Skin of body (tissue), 2 donors: Measurements from ENCODE around the gene CSTPP1. TPM values are rescaled to one million over a fixed set of nuclear protein-coding genes. Genes with fewer than 3 reads are reported as not detected.

ENCODE experiments used
- DNase-seq: peaks from one replicate; lab custom pipeline; 2025; lab: John Stamatoyannopoulos, UW
- total RNA-seq: library from RNA; depleted of rRNA; stranded (reverse); fragments of >200 nt; gene quantifications from one replicate; pipeline ENCODE4 v1.2.3, GENCODE V29; 2014

CSTPP1 gene
- total RNA-seq, 1 donor from 2014 or later = 20.7 TPM

DNA sequence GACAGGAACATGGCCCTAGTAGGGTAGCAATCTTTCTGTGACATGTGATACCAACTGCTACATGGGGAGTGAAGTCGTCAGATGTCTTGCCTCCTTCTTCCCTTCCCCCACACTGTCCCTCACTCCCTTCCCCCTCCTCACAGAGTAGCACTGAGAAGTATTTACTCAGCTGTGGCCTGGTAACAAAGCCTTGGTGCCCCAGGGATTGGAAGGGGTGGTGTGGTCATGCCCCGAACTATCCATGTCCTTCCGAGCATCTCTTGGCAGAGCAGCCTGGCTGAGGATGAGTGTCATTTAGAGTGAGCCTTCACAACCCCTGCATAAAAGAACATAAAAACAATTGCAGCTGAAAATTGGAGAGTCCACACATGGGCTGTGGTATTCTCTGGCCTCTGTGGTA lies 194.0 kb downstream of the CSTPP1 start:
- DNase-seq = no peak

DNA sequence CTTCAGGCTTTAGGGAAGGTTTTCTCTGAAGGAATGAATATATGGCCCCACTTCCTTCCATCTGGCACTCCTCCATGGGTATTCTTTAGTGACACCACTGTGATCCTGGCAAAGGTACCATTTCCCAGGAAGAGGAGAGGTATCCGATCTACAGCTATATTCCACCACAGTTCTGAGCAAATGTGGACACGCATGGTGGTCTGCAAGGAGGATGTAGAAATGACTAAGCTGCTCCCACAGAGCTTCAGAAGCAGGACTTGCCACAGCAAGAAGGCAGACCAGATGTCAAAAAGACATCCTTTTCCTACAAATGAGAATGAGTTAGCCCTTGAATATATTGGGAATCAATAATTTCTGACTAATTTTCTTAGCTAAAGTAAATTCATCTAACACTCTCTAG lies 194.6 kb downstream of the CSTPP1 start:
- no peak for DNase-seq

DNA sequence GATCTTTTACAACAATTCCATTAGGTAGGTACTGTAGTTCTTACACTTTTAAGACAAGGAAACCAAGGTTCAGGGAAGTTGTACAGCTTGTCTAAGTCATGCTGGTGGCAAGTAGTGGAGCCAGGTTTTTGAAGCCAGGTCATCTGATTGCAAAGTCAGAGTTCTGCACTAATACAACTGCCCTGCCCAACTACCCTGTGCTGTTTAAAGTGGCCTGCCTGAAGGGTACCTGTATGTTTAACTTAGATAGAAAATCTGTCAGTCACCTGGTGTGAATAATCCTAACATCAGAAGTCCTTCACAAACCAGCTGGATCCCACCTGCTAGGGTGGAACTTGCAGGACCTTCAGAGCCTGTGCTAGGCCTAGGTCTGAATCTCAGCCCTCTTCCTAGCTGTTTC lies 195.9 kb downstream of the CSTPP1 start:
- DNase-seq = no peak

DNA sequence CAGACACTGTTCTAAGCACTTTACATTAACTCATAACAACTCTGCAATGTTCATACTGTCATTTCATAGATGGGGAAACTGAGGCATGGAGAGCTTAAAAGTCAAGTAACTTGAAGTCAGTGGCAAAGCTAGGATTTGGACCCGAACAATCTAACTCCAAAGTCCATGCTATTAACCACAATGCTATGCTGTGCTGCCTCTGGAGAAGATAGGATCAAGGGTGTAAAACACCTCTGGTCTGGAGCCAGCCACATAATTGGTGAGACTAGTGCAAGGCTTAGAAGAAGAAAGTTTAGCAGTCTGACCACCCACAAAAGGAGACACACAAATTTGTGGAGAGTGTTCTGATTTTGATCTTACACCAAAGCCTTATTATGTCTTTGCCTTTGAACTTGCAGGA lies 196.4 kb downstream of the CSTPP1 start:
- no peak for DNase-seq

DNA sequence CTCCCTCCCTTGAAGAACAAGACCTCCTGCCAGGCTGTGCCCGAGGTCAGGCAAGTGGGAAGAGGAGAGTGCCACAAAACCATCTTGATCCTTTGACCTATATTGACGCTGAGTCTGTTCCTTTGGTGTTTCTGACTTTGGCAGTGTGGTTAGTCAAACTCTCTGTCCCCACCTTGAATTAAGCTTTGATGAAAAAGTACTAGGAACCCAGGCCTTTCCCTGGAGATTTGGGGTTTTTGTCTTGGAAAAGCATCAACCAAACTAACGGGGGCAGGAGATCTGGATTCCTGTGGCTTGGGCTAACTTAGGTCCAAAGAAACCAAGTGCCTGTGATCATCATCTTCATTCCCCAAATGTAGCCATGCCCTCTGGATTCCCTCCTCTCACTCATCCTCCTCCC lies 199.8 kb downstream of the CSTPP1 start:
- DNase-seq = no peak

DNA sequence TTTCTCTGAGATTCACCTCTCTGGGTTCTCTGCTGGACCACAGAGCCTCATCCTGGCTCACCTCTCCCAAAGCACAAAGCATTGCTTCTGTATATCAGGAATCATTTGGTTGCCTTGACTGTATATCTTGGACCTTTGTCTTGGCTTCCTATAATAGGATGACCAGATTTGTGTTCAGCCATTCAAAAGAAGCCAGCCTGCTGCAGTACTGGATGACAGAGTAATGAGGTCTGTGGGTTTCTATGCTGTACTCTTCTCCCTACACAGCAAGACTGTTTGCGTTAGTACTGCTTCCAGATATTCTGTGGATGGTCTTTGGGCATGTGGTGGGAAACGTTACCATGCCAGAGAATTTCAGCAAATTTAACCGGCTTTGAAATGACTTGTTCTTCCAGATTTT lies 200.4 kb downstream of the CSTPP1 start:
- no peak for DNase-seq

DNA sequence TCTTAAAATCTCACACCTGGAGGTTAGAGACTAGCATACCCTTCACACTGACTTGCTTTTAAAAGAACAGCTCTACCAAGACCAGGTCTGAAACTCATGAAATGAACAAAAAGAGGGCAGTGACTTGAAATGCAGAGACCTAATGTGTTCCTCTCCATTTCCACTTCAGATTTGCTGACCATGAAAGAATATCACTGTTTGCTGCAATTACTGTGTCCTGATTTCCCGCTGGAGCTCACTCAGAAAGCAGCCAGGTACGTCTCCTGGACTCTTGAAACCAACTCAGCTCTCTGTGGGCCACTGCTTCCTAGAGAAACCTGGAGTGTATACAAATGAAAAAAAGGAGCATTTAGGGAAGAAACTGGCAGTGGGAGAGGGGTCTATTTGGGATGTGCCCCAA lies 200.9 kb downstream of the CSTPP1 start:
- no peak for DNase-seq

DNA sequence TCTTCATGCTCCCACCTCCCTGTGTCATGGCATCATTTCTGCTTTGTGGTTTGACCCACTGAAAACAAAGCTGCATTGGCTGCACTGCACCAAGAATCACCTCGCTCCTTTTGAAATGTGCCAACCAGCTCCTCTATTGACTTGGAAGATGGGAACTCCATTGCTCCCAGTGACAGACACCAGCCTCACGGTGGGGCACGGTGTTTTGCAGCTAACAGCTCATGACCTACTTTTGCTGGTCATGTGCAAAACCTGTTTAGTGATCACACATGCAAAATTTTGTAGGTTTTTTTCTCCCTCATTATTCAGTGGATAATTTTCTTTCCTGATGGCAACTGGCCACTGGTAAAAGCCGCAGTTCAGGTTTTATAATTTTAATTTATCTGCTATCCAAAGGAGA lies 203.3 kb downstream of the CSTPP1 start:
- DNase-seq = no peak

DNA sequence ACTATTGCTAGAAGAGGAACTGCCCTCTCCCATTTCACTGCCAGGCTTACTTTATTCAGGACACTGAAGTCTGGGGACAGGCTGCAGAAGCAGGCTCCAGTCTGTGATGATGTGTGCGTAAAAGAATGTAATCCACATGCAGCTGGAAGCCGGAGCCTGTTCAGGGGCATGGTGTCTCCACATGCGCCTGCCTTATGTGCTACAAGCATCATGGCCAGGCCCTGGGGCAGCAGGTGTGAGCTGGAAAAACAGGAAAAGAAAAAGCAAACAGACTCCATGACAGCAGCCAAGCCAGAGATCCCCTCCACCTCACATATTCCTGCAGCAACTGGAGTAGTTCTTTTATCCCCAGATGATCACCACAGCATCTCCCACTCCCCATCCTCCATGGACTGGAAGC lies 206.8 kb downstream of the CSTPP1 start:
- DNase-seq = peak; percentile 96

DNA sequence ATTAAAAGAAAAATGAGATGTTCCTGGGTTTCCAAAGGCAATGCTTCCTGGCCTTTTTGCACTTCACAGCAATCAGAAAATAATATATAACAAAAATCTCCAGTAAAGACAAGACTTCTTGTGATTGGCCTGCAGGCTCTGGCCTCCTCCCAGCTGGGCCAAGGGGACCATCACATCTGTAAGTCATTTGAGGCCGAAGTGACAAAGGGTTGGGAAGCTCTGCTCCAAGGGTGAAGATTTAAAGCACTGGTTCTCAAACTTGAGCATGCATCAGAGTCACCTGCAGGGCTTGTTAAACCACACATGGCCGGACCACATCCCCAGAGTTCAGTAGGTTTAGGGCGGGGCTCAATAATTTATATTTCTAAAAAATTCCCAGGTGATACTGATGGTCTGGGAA lies 208.0 kb downstream of the CSTPP1 start:
- peak; percentile 31 for DNase-seq

DNA sequence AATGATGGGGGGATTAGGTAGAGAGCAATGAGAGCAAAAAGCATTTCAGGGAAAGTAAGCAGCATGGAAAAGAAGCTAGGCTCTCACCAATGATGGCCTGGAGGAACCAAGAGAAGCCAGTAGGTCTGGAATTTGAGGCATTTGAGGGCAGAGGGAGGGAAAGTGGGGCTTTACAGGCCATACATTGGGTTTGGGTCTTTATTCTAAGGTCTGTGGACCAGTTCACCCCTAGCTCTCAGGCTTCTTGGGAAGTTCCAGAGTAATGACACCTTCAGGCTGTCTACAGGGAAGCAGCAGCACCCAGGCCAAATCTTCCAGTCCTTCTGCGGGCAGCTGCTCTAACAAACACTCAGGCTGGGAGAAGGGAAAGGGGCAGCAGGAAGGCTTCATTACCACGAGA lies 210.7 kb downstream of the CSTPP1 start:
- DNase-seq = no peak

DNA sequence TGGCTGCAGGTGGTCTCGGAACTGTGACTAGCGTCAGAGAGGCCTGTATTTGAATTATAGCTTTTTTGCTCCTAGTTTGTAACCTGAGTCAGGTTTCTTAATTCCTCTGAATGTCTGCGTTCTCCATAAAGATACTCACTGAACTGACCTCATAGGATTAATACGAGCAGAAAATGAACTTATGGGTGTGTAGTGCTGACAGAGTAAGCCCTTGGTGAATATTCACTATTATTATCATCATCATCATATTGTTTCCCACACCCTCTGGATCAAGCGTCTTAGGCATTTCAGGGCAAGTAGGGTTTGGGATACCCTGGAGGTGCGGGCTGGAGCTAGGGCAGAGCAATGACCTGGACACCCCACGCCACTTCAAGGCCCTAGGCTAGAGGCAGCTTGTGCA lies 211.1 kb downstream of the CSTPP1 start:
- no peak for DNase-seq

DNA sequence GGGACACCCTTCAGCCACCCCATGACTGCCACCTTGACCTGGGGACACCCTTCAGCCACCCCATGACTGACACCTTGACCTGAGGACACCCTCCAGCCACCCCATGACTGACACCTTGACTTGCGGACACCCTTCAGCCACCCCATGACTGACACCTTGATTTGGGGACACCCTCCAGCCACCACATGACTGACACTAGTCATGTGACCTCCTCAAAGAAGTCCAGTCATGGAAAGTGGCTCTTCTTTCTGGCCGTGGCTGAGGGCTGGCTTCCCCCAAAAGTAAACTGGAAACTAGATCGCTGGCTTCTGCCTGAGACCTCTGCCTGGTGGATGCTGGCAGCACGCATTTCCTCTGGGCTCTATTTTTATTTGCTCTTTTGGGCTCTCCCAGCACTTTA lies 211.7 kb downstream of the CSTPP1 start:
- DNase-seq = no peak

DNA sequence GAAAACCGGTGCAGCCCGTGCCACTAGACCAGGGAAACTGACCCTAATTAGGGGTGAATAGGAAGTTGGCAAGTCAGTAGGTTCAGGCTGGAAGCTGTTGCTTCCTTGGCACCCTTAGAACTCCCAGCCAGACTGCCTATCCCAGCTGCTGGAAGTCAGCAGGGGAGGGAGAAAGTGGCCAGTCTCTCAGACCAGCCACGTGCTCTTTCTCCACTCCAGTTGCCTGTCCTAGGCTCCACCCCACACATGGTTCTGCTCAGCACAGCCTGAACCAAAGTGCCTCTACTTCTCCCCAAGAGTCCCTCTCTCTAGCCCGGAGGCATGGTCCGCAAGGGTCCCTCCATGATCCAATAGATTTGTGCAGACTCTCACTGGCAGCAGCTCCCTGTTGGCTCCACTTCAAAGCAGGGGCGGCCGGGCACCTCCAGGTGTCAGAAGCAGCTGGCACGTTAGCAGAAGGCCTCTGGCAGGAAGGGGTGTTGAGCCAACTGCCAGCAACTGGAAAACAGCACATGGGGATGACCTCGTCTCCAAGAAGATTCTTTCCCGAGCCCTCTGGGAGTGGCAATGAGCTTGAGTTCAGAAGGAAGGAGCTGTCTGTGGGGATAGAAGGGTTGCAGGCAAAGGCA lies 212.5 kb downstream of the CSTPP1 start:
- DNase-seq = no peak

DNA sequence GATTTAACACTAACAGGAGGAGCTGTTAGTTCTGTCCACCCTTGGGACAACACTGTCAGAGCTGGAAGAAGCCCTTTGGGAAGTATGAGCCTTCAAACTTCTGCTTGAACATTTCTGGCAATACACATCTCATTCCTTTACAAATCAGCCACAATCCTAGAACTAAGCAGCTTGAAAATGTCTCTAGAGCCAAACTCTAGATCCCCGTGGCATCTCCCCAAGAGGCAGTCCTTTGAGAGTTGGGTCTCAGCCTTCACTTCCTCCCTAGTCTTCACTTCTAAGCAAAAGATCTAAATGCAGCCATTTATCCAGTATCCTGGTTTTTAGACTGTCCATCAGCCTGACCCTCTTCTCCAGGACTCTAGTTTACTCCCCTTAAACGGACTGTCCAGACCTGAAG lies 213.2 kb downstream of the CSTPP1 start:
- no peak for DNase-seq

DNA sequence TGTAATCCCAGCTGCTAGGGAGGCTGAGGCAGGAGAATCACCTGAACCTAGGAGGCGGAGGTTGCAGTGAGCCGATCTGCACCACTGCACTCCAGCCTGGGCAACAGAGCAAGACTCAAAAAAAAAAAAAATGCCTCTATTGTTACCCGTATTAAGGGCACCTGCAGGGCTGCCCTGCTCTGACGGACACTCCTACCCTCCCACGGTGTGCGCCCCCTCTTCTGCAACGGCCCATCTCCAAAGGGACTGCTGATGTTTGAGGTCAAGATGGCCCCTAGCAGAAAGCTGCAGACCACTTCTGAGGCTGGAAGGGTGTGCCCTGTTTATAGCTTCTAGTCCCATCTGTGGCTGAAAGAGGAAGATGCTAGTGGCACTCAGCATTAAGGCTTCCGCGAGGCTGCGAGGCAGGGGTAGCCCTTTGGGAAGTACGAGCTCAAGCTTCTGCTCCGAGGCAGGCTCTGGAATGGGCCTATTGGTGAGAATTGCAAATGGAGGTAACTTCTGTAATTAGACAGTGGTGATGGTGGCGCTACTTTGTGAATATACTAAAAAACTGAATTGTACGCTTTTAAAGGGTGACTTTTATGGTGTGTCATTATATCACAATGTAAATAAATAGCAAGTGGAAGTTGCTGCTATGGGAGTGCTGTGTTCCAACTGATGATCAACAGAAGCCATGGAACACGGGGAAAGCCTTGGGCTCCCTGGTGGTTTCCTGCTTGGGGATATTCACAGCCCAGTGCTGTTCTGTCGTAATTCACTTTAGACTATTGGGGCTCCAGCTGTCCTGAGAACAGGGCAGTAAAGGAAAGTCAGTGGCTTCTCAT lies 215.8 kb downstream of the CSTPP1 start:
- no peak for DNase-seq

DNA sequence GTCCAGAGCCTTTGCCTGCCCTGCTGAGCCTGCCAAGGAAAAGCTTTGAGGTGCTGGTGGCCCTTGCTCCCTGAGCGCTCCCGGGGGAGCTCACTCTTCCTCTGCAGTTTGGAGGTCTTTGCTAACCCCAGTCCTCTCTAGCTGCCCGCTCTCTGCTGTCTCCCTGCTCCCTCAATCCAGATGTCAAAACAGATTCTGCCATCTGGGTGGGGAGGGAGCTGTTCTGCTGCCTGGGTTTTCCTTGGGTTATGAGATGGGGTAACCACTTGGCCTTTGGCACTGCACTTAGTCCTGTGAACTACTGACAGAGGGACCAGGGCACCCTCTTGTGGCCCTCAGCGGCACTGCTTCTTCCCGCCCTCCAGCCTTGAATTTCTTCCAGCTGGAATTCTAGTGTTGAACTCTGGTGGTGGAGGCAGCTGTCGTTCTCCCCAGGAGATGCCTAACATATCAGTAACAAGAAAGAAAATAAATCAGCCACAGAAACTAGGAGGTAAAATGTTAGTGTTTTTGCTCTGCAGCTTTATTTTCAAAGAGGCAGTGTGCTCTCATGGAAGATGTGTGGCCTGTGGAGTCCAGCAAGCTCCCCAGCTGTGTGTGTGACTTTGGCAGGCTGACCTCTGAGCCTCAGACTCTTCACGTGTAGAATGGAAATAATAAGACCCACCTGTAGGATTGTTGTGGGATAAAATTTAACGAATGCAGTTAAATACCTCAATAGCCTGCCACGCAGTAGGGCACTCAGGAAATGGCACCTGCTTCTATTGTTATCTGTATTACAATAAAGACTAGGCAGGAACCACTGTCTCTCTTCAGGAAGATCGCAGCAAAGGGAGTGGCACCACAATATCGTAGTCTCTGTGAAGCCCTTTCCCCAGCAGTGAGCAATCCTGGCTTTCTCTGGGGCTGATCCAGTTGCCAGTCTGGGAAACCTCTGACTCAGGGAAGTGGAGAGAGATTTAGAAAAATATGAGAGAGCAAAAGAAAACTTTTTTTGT lies 216.7 kb downstream of the CSTPP1 start:
- DNase-seq = peak; percentile 85

DNA sequence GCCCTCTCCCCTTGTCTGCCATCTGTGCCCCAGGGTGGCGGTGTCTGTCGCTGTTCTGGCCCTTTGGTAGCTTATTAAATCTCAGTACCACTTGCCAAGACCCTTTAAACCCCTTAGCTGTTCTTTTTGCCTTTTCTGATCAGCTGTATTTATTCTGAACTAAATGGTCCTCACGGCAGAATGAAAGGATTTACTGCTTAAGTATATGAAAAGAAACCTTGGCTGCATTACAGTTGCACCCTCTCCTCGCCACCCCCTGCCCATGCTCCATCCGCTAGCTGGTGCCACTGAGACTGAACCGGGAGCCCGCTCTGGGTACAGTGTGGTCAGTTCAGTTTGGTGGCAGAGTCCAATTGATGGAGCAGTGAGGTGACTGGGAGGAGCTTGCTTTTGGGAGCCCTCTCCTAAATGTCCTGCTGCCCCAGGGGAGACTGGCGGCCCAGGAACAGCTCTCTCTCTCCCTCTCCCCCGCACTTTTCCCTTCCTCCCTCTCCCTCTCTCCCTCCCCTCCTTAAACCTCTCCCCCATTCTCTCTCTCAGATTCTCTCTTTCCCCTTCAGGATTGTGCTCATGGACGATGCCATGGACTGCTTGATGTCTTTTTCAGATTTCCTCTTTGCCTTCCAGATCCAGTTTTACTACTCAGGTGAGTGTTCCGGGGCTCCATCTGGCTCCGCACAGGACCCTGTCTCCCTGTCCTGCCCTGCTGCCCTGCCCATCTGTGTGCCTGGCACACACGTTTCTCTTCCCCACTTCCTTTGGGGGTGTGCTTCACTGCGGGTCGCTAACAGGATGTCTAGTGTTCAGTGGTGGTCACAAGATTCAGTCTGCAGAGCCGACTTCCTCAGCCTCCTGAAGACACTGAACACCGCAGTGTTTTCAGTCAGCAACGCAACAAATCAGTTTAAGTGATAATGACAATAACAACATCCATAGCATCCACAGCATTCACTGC lies 218.3 kb downstream of the CSTPP1 start:
- no peak for DNase-seq

DNA sequence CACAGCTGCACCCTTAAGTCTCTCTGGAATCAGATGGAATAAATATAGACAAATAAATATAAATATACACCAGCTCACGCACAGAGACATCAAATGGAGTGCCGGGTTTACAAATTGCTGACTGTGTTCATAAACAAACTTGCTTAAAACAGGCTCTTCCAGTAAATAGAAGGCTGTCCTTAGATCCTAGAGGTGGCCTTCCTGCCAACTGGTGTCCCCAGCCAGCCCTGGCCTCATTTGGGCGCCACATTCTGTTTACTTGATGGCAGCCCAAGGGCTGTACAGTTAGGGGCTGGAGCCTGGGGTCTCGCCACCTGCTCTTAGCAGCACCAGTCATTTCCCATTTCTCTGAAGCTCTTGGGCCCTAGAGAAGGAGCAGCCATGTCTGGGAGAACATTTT lies 219.3 kb downstream of the CSTPP1 start:
- no peak for DNase-seq

DNA sequence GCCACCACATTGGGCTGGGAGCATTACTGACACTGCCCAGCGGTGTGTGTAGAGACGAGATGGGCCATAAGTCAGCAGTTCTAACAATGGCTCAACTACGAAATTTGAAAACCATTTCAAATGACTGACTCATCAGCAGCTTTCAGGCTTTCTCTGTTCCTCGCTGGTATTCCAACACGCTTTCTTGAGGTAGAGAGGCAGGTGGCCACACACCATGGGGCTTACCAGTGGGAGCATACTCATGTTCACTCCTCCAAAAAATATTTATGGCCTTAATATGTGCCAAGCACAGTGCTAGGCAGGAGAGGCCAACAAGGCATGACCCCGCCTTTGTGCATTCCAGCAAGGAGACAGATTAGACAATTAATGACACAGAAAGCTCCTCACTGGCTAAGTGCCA lies 219.8 kb downstream of the CSTPP1 start:
- DNase-seq = no peak

DNA sequence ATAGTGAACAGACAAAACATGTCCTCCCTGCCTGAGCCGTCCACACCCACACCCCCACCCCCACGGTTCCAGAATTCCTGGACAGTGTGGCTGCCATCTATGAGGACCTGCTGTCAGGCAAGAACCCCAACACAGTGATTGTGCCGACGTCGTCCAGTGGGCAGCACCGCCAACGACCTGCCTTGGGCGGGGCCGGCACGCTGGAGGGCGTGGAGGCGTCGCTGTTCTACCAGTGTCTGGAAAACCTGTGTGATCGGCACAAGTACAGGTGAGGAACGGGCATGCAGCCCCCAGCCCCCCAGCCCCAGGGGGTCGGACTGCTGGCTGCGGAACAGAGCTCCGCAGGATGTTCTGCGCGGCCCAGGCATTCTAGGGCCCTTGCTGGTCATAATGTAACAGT lies 220.4 kb downstream of the CSTPP1 start:
- no peak for DNase-seq
